GM18508 (cell line): ENCODE results near the gene GDF10.

ENCODE experiments used
- ATAC-seq: cut with Tn5 transposase; IDR thresholded peaks from one replicate; pipeline ENCODE4 v1.9.1; 2021; ENCODE audit warnings: moderate number of reproducible peaks; ENCODE audit not compliant: insufficient read depth, unreplicated experiment

The GDF10 gene

GRCh38 chr10:47299611-47300428 is at the start of gene GDF10:
Gene GDF10 (plus strand): TSS chr10:47300197. CDS start chr10:47300652, 455 bp downstream.
- ATAC-seq: no peak

GRCh38 chr10:47252093-47252780 is 47.8 kb upstream of the GDF10 start:
- ATAC-seq: no peak

- no peak for ATAC-seq
These were observed 46.9 kb upstream of the GDF10 start for GRCh38 chr10:47253030-47253637.

- no peak for ATAC-seq
These were observed 46.2 kb upstream of the GDF10 start for GRCh38 chr10:47253651-47254375.

GRCh38 chr10:47254611-47255010 is 45.4 kb upstream of the GDF10 start:
- ATAC-seq: no peak

- no peak for ATAC-seq
These were observed 44.8 kb upstream of the GDF10 start for GRCh38 chr10:47255033-47255813.

GRCh38 chr10:47255866-47256265 is 44.1 kb upstream of the GDF10 start:
- ATAC-seq: no peak

- ATAC-seq: no peak
These were observed 43.2 kb upstream of the GDF10 start for GRCh38 chr10:47256751-47257336.

- ATAC-seq: no peak
These were observed 42.4 kb upstream of the GDF10 start for GRCh38 chr10:47257396-47258120.

- ATAC-seq: no peak
These were observed 41.1 kb upstream of the GDF10 start for GRCh38 chr10:47258921-47259320.

- no peak for ATAC-seq
These were observed 40.5 kb upstream of the GDF10 start for GRCh38 chr10:47259466-47259865.

- no peak for ATAC-seq
These were observed 39.4 kb upstream of the GDF10 start for GRCh38 chr10:47260505-47261111.

- peak; percentile 96 for ATAC-seq
These were observed 38.9 kb upstream of the GDF10 start for GRCh38 chr10:47261121-47261520.

- no peak for ATAC-seq
These were observed 38.4 kb upstream of the GDF10 start for GRCh38 chr10:47261556-47261955.

GRCh38 chr10:47262606-47263533 is 37.1 kb upstream of the GDF10 start:
- ATAC-seq: no peak

- ATAC-seq: no peak
These were observed 35.2 kb upstream of the GDF10 start for GRCh38 chr10:47264797-47265281.

- no peak for ATAC-seq
These were observed 33.4 kb upstream of the GDF10 start for GRCh38 chr10:47266602-47267001.
